Upper lobe of left lung (tissue), 4 donors: Measurements from ENCODE around the gene MAP2K5.

ENCODE experiments used
- EP300 ChIP-seq, 4 donors: sonication (generic); formaldehyde crosslinking; IDR thresholded peaks; one replicate each; pipeline ENCODE4 v1.5.1; 2017; ENCODE audit warnings: antibody characterized with exemption in 4 of 4, control low read depth in 2 of 4
- POLR2A ChIP-seq, 4 donors: fragments of 450-650 bp; IDR thresholded peaks; one replicate each; pipeline ENCODE4 v1.5.1; 2016 to 2017; ENCODE audit warnings: antibody characterized with exemption in 4 of 4, mild to moderate bottlenecking in 2 of 4
- TF ChIP-seq, protein P1 (sequence below), 6 experiments: fragments of 450-650 bp in 4 of 6; fragments of 200-600 bp in 2 of 6; sonication (generic) in 2 of 6; IDR thresholded peaks; one replicate each; pipeline ENCODE4 v1.5.1; 2016 to 2019; ENCODE audit warnings: antibody characterized with exemption in 6 of 6

DNA sequence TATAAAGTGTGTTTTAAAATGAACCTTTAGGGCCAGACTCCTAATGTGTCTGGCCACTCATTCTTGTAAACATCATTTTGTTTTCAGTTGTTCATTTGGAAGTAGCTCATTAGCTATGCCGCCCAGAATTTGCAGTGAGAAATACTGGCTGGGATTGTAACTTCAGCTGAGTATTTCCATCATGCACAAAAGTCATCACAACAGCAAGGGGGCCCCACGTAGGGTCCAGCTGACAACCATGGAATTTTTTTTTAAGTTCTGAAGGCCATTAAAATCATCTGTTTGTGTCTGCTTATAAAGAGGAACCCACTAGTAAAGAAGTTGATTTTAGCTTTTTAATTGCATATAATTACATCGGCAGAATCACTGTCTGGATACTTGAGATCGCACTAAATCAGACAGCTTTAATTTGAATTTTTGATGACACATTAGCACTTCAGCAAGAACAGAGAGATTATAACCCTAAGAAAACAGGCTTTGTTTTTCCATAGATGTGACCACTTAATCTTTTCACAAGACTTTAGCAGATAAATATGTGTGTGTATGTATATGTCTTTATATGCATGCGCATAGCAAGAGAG, 236.6 kb downstream of the MAP2K5 start:
- TF ChIP-seq, protein P1, sequence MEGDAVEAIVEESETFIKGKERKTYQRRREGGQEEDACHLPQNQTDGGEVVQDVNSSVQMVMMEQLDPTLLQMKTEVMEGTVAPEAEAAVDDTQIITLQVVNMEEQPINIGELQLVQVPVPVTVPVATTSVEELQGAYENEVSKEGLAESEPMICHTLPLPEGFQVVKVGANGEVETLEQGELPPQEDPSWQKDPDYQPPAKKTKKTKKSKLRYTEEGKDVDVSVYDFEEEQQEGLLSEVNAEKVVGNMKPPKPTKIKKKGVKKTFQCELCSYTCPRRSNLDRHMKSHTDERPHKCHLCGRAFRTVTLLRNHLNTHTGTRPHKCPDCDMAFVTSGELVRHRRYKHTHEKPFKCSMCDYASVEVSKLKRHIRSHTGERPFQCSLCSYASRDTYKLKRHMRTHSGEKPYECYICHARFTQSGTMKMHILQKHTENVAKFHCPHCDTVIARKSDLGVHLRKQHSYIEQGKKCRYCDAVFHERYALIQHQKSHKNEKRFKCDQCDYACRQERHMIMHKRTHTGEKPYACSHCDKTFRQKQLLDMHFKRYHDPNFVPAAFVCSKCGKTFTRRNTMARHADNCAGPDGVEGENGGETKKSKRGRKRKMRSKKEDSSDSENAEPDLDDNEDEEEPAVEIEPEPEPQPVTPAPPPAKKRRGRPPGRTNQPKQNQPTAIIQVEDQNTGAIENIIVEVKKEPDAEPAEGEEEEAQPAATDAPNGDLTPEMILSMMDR (IDR thresholded peaks at IDR 0.05): no peak
- no peak for TF ChIP-seq POLR2A (IDR thresholded peaks at IDR 0.05)
- TF ChIP-seq EP300 (IDR thresholded peaks at IDR 0.05): no peak
